T-helper 17 cell (primary cell): Measurements from ENCODE around the gene RASSF3. TPM values are rescaled to one million over a fixed set of nuclear protein-coding genes. Genes with fewer than 3 reads are reported as not detected.

Source experiments
- ATAC-seq: fragments of 150-1000 bp; cut with Tn5 transposase; 2 replicates; pipeline ENCODE4 v1.10.0; 2021; ENCODE audit warnings: mild to moderate bottlenecking, moderate library complexity
- DNase-seq, 3 donors: peaks; one replicate each; pipeline versions ENCODE4 v3.0.0 to v3.0.0-alpha.2; 2020 to 2021
- H3K9me3 ChIP-seq: one replicate; pipeline ENCODE4 v1.7.0; 2013; ENCODE audit warnings: low read length, mild to moderate bottlenecking; ENCODE audit not compliant: control insufficient read depth, poor library complexity, severe bottlenecking
- H3K27ac Mint-ChIP-seq: one replicate; pipeline ENCODE4 v1.8.0; 2022; ENCODE audit warnings: mild to moderate bottlenecking, moderate library complexity, mixed read lengths
- H3K27me3 Mint-ChIP-seq: one replicate; pipeline ENCODE4 v1.8.0; 2022; ENCODE audit warnings: mixed read lengths
- H3K36me3 Mint-ChIP-seq: one replicate; pipeline ENCODE4 v1.8.0; 2022; ENCODE audit warnings: low read depth, mixed read lengths
- H3K4me1 Mint-ChIP-seq: one replicate; pipeline ENCODE4 v1.8.0; 2022; ENCODE audit warnings: mild to moderate bottlenecking, mixed read lengths
- H3K4me3 Mint-ChIP-seq: one replicate; pipeline ENCODE4 v1.8.0; 2022; ENCODE audit warnings: mild to moderate bottlenecking, moderate library complexity, mixed read lengths
- total RNA-seq, 4 donors: library from RNA in 2 of 4; stranded (reverse) in 2 of 4; gene quantifications; one replicate each; pipeline ENCODE4 v1.2.3 and lab custom pipeline; 2022 to 2026

Gene RASSF3
- total RNA-seq, 2 donors from 2014 or later, result 114 to 116 TPM

- DNase-seq, result no peak
- H3K27ac Mint-ChIP-seq, result peak overlapping the region; percentile 100
- ATAC-seq, result no peak
- H3K36me3 Mint-ChIP-seq, result peaks cover 3% of the 10 kb centered on the region
- peak overlapping the region; percentile 86 for H3K4me3 Mint-ChIP-seq
- peaks cover 70% of the 10 kb centered on the region for H3K4me1 Mint-ChIP-seq
- no peaks in the 10 kb centered on the region for H3K27me3 Mint-ChIP-seq
- no peaks in the 10 kb centered on the region for H3K9me3 ChIP-seq
These were observed 63.3 kb downstream of the RASSF3 start for GRCh38 chr12:64673490-64674169.

GRCh38 chr12:64674367-64674922 lies 64.2 kb downstream of the RASSF3 start:
- peak overlapping the region; percentile 86 for H3K4me3 Mint-ChIP-seq
- H3K27me3 Mint-ChIP-seq, result no peaks in the 10 kb centered on the region
- H3K27ac Mint-ChIP-seq, result peak overlapping the region; percentile 100
- ATAC-seq (peak; percentile 76), DNase-seq (peak; percentile 24 to 49 (median 37))
- peaks cover 3% of the 10 kb centered on the region for H3K36me3 Mint-ChIP-seq
- peaks cover 62% of the 10 kb centered on the region for H3K4me1 Mint-ChIP-seq
- H3K9me3 ChIP-seq, result no peaks in the 10 kb centered on the region

GRCh38 chr12:64675795-64676194 lies 65.5 kb downstream of the RASSF3 start:
- no peak for DNase-seq
- Mint-ChIP-seq H3K4me3 (peak overlapping the region; percentile 59), H3K27ac (peak overlapping the region; percentile 100), H3K27me3 (no peaks in the 10 kb centered on the region), H3K36me3 (peaks cover 3% of the 10 kb centered on the region), H3K4me1 (peaks cover 57% of the 10 kb centered on the region)
- H3K9me3 ChIP-seq, result no peaks in the 10 kb centered on the region
- ATAC-seq, result no peak

- Mint-ChIP-seq H3K27me3 (no peaks in the 10 kb centered on the region), H3K36me3 (no peaks in the 10 kb centered on the region), H3K4me3 (peak overlapping the region; percentile 45), H3K27ac (peak overlapping the region; percentile 100), H3K4me1 (peaks cover 56% of the 10 kb centered on the region)
- no peak for DNase-seq
- no peaks in the 10 kb centered on the region for H3K9me3 ChIP-seq
- no peak for ATAC-seq
These were observed 68.0 kb downstream of the RASSF3 start for GRCh38 chr12:64678248-64678647.

- H3K36me3 Mint-ChIP-seq, result peaks cover 2% of the 10 kb centered on the region
- no peak for DNase-seq
- ATAC-seq, result no peak
- H3K27me3 Mint-ChIP-seq, result no peaks in the 10 kb centered on the region
- peak overlapping the region; percentile 100 for H3K27ac Mint-ChIP-seq
- peak overlapping the region; percentile 83 for H3K4me3 Mint-ChIP-seq
- peaks cover 58% of the 10 kb centered on the region for H3K4me1 Mint-ChIP-seq
- no peaks in the 10 kb centered on the region for H3K9me3 ChIP-seq
These were observed 68.5 kb downstream of the RASSF3 start for GRCh38 chr12:64678835-64679234.

- H3K36me3 Mint-ChIP-seq, result peaks cover 4% of the 10 kb centered on the region
- H3K27ac Mint-ChIP-seq, result peak overlapping the region; percentile 100
- DNase-seq (peak; percentile 25 to 48 (median 44)), ATAC-seq (peak; percentile 77)
- H3K4me3 Mint-ChIP-seq, result peak overlapping the region; percentile 83
- peaks cover 57% of the 10 kb centered on the region for H3K4me1 Mint-ChIP-seq
- H3K9me3 ChIP-seq, result no peaks in the 10 kb centered on the region
- no peaks in the 10 kb centered on the region for H3K27me3 Mint-ChIP-seq
These were observed 69.2 kb downstream of the RASSF3 start for GRCh38 chr12:64679487-64680001.

- Mint-ChIP-seq H3K36me3 (peaks cover 5% of the 10 kb centered on the region), H3K27me3 (no peaks in the 10 kb centered on the region), H3K4me3 (peak overlapping the region; percentile 83), H3K4me1 (peaks cover 58% of the 10 kb centered on the region), H3K27ac (peak overlapping the region; percentile 100)
- no peak for DNase-seq
- no peak for ATAC-seq
- no peaks in the 10 kb centered on the region for H3K9me3 ChIP-seq
These were observed 69.9 kb downstream of the RASSF3 start for GRCh38 chr12:64680235-64680634.

GRCh38 chr12:64681200-64682052 lies 71.1 kb downstream of the RASSF3 start:
- Mint-ChIP-seq H3K4me1 (peaks cover 60% of the 10 kb centered on the region), H3K27ac (peak overlapping the region; percentile 100), H3K36me3 (peaks cover 5% of the 10 kb centered on the region), H3K27me3 (no peaks in the 10 kb centered on the region), H3K4me3 (peak overlapping the region; percentile 77)
- no peak for ATAC-seq
- no peaks in the 10 kb centered on the region for H3K9me3 ChIP-seq
- no peak for DNase-seq

GRCh38 chr12:64682572-64683277 lies 72.4 kb downstream of the RASSF3 start:
- H3K27ac Mint-ChIP-seq, result peak overlapping the region; percentile 100
- peak overlapping the region; percentile 62 for H3K4me3 Mint-ChIP-seq
- H3K4me1 Mint-ChIP-seq, result peaks cover 53% of the 10 kb centered on the region
- DNase-seq (no peak), ATAC-seq (no peak)
- no peaks in the 10 kb centered on the region for H3K9me3 ChIP-seq
- peaks cover 5% of the 10 kb centered on the region for H3K36me3 Mint-ChIP-seq
- H3K27me3 Mint-ChIP-seq, result no peaks in the 10 kb centered on the region

- H3K27me3 Mint-ChIP-seq, result no peaks in the 10 kb centered on the region
- H3K4me3 Mint-ChIP-seq, result peak overlapping the region; percentile 77
- DNase-seq (no peak), ATAC-seq (no peak)
- peaks cover 59% of the 10 kb centered on the region for H3K4me1 Mint-ChIP-seq
- peaks cover 9% of the 10 kb centered on the region for H3K36me3 Mint-ChIP-seq
- no peaks in the 10 kb centered on the region for H3K9me3 ChIP-seq
- peak overlapping the region; percentile 100 for H3K27ac Mint-ChIP-seq
These were observed 73.7 kb downstream of the RASSF3 start for GRCh38 chr12:64683816-64684543.

GRCh38 chr12:64685050-64685449 lies 74.8 kb downstream of the RASSF3 start:
- DNase-seq, result no peak
- Mint-ChIP-seq H3K27me3 (no peaks in the 10 kb centered on the region), H3K4me1 (peaks cover 55% of the 10 kb centered on the region), H3K4me3 (peak overlapping the region; percentile 31), H3K36me3 (peaks cover 9% of the 10 kb centered on the region), H3K27ac (peak overlapping the region; percentile 100)
- no peaks in the 10 kb centered on the region for H3K9me3 ChIP-seq
- ATAC-seq, result peak; percentile 46

GRCh38 chr12:64685605-64686004 lies 75.3 kb downstream of the RASSF3 start:
- no peaks in the 10 kb centered on the region for H3K9me3 ChIP-seq
- peaks cover 53% of the 10 kb centered on the region for H3K4me1 Mint-ChIP-seq
- H3K27me3 Mint-ChIP-seq, result no peaks in the 10 kb centered on the region
- peak overlapping the region; percentile 100 for H3K27ac Mint-ChIP-seq
- no peak overlapping the region for H3K4me3 Mint-ChIP-seq
- DNase-seq (no peak), ATAC-seq (no peak)
- peaks cover 9% of the 10 kb centered on the region for H3K36me3 Mint-ChIP-seq
